ENCODE results near the gene DNER.

DNA sequence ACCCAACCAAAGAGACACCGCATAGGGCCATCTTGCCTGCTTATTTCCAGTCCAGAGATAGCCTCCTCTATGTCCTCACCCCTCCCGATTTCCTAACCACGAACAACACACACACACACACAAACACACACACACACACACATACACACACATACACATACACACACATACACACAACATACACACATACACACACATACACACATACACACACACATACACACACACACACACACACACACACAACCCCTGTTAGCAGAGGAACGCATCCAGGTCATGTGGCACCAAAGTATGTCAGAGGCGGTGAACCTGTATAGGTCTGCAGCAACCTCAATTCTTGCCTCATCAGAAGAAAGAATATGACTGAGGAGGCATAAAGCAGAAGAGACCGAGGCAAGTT is 18.5 kb upstream of the DNER start:
- TF ChIP-seq, protein P1, sequence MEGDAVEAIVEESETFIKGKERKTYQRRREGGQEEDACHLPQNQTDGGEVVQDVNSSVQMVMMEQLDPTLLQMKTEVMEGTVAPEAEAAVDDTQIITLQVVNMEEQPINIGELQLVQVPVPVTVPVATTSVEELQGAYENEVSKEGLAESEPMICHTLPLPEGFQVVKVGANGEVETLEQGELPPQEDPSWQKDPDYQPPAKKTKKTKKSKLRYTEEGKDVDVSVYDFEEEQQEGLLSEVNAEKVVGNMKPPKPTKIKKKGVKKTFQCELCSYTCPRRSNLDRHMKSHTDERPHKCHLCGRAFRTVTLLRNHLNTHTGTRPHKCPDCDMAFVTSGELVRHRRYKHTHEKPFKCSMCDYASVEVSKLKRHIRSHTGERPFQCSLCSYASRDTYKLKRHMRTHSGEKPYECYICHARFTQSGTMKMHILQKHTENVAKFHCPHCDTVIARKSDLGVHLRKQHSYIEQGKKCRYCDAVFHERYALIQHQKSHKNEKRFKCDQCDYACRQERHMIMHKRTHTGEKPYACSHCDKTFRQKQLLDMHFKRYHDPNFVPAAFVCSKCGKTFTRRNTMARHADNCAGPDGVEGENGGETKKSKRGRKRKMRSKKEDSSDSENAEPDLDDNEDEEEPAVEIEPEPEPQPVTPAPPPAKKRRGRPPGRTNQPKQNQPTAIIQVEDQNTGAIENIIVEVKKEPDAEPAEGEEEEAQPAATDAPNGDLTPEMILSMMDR (IDR thresholded peaks at IDR 0.05) = no peak
- no peak for TF ChIP-seq POLR2A (IDR thresholded peaks at IDR 0.05)
